CD4-positive, alpha-beta T cell treated with Interleukin-17A for 1 hour (primary cell): ENCODE measurements around the gene DACH1.

Source experiments
- DNase-seq: peaks from one replicate; pipeline ENCODE4 v3.0.0-alpha.2; 2020

DACH1 gene

GRCh38 chr13:71772361-71772760 is 94.6 kb downstream of the DACH1 start:
- DNase-seq = no peak

GRCh38 chr13:71771144-71771543 is 95.9 kb downstream of the DACH1 start:
- no peak for DNase-seq

GRCh38 chr13:71770710-71771109 is 96.3 kb downstream of the DACH1 start:
- DNase-seq = no peak

- no peak for DNase-seq
These were observed 98.1 kb downstream of the DACH1 start for GRCh38 chr13:71768881-71769280.

- no peak for DNase-seq
These were observed 107.1 kb downstream of the DACH1 start for GRCh38 chr13:71759651-71760511.

- no peak for DNase-seq
These were observed 108.2 kb downstream of the DACH1 start for GRCh38 chr13:71758828-71759227.

- DNase-seq = no peak
These were observed 112.5 kb downstream of the DACH1 start for GRCh38 chr13:71754407-71754974.

GRCh38 chr13:71752775-71753513 is 114.1 kb downstream of the DACH1 start:
- no peak for DNase-seq

- no peak for DNase-seq
These were observed 115.9 kb downstream of the DACH1 start for GRCh38 chr13:71751073-71751472.

- no peak for DNase-seq
These were observed 136.7 kb downstream of the DACH1 start for GRCh38 chr13:71730267-71730666.

- DNase-seq = no peak
These were observed 137.6 kb downstream of the DACH1 start for GRCh38 chr13:71729441-71729840.

- DNase-seq = no peak
These were observed 139.3 kb downstream of the DACH1 start for GRCh38 chr13:71727662-71728061.

GRCh38 chr13:71727042-71727441 is 140.0 kb downstream of the DACH1 start:
- DNase-seq = no peak

- no peak for DNase-seq
These were observed 144.8 kb downstream of the DACH1 start for GRCh38 chr13:71722206-71722605.

GRCh38 chr13:71721104-71721503 is 145.9 kb downstream of the DACH1 start:
- DNase-seq = no peak

- DNase-seq = no peak
These were observed 148.1 kb downstream of the DACH1 start for GRCh38 chr13:71718931-71719330.

GRCh38 chr13:71714802-71715375 is 152.1 kb downstream of the DACH1 start:
- DNase-seq = no peak

- DNase-seq = no peak
These were observed 153.9 kb downstream of the DACH1 start for GRCh38 chr13:71712988-71713653.

- DNase-seq = no peak
These were observed 162.3 kb downstream of the DACH1 start for GRCh38 chr13:71704656-71705055.

- no peak for DNase-seq
These were observed 163.9 kb downstream of the DACH1 start for GRCh38 chr13:71703138-71703537.

GRCh38 chr13:71702253-71702652 is 164.8 kb downstream of the DACH1 start:
- DNase-seq = no peak

GRCh38 chr13:71701741-71702140 is 165.3 kb downstream of the DACH1 start:
- no peak for DNase-seq

GRCh38 chr13:71699342-71699741 is 167.7 kb downstream of the DACH1 start:
- DNase-seq = no peak
